PC-9 (cell line): ENCODE data around the gene EP300. TPM values are rescaled to one million over a fixed set of nuclear protein-coding genes. Genes with fewer than 3 reads are reported as not detected.

Source experiments
- BruUV-seq: library from RNA; stranded (reverse); fragments of 400-500 nt; replicated peaks from 2 replicates; lab custom pipeline; 2021; lab: Mats Ljungman, UMichigan
- CTCF ChIA-PET: fragments of 300-600 bp; sonication (Branson Sonifier 250); formaldehyde crosslinking; loops from one replicate; lab custom pipeline; 2022; ENCODE audit warnings: antibody characterized with exemption; lab: Charles Lee
- POLR2A ChIA-PET: fragments of 300-600 bp; sonication (Branson Sonifier 250); formaldehyde crosslinking; loops from one replicate; lab custom pipeline; 2022; ENCODE audit warnings: antibody characterized with exemption; ENCODE audit not compliant: unreplicated experiment; lab: Charles Lee
- DNase-seq, 2 experiments: peaks; one replicate each; pipeline versions ENCODE4 v3.0.0 to v3.0.0-alpha.2; 2015 to 2022; ENCODE audit warnings: mixed read lengths in 1 of 2
- H2AFZ ChIP-seq: fragments of 200-600 bp; sonication (generic); 2 replicates; pipeline ENCODE4 v1.8.1; 2017; ENCODE audit warnings: antibody characterized with exemption
- H3F3A ChIP-seq: fragments of 200-600 bp; sonication (generic); 2 replicates; pipeline ENCODE4 v1.8.1; 2017; ENCODE audit warnings: antibody characterized with exemption, mild to moderate bottlenecking, low read depth; ENCODE audit not compliant: insufficient read depth
- H3K27ac ChIP-seq: fragments of 200-600 bp; sonication (generic); 2 replicates; pipeline ENCODE4 v1.6.1; 2016; ENCODE audit warnings: mixed run types
- H3K27me3 ChIP-seq: fragments of 200-600 bp; sonication (generic); 2 replicates; pipeline ENCODE4 v1.6.1; 2016; ENCODE audit warnings: low read depth, mixed run types; ENCODE audit not compliant: insufficient read depth
- H3K36me3 ChIP-seq: fragments of 200-600 bp; sonication (generic); 2 replicates; pipeline ENCODE4 v1.6.1; 2016; ENCODE audit warnings: low read depth, mixed run types
- H3K4me1 ChIP-seq: fragments of 200-600 bp; sonication (generic); replicated peaks from 2 replicates; pipeline ENCODE4 v1.6.1; 2016; ENCODE audit warnings: mixed run types; ENCODE audit not compliant: insufficient read depth
- H3K4me2 ChIP-seq: fragments of 200-600 bp; sonication (generic); 2 replicates; pipeline ENCODE4 v1.6.1; 2017; ENCODE audit warnings: mixed run types
- H3K4me3 ChIP-seq: fragments of 200-600 bp; sonication (generic); 2 replicates; pipeline ENCODE4 v1.6.1; 2016; ENCODE audit warnings: mixed run types
- H3K79me2 ChIP-seq: fragments of 200-600 bp; sonication (generic); 2 replicates; pipeline ENCODE4 v1.6.1; 2017; ENCODE audit warnings: low read depth, mixed run types
- H3K9me2 ChIP-seq: fragments of 200-600 bp; sonication (generic); 2 replicates; pipeline ENCODE4 v1.8.1; 2017; ENCODE audit warnings: mild to moderate bottlenecking; ENCODE audit not compliant: insufficient read depth
- H3K9me3 ChIP-seq: fragments of 200-600 bp; sonication (generic); 2 replicates; pipeline ENCODE4 v1.8.1; 2016; ENCODE audit warnings: low read depth; ENCODE audit not compliant: insufficient read depth
- H4K20me1 ChIP-seq: fragments of 200-600 bp; sonication (generic); 2 replicates; pipeline ENCODE4 v1.8.1; 2017; ENCODE audit not compliant: insufficient read depth
- EZH2 ChIP-seq: fragments of 200-600 bp; sonication (generic); IDR thresholded peaks from 2 replicates; pipeline ENCODE4 v1.8.0; 2017; ENCODE audit warnings: antibody characterized with exemption, low read depth
- intact Hi-C: fragments of 100-400 bp; cut with micrococcal nuclease; formaldehyde crosslinking; loops from one replicate; pipeline ENCODE4 v1.10.0; 2022; ENCODE audit not compliant: unreplicated experiment
- total RNA-seq: library from RNA; stranded (reverse); gene quantifications from 2 replicates; pipeline ENCODE4 v1.2.3, GENCODE V29; 2021
- TF ChIP-seq, protein P1 (sequence below): fragments of 200-600 bp; sonication (generic); conservative IDR thresholded peaks from 2 replicates; pipeline ENCODE4 v1.6.1; 2017; ENCODE audit warnings: mixed run types, antibody characterized with exemption, mild to moderate bottlenecking, moderate library complexity

Gene EP300
- total RNA-seq, 1 experiment from 2014 or later, result 64.3 TPM

DNA sequence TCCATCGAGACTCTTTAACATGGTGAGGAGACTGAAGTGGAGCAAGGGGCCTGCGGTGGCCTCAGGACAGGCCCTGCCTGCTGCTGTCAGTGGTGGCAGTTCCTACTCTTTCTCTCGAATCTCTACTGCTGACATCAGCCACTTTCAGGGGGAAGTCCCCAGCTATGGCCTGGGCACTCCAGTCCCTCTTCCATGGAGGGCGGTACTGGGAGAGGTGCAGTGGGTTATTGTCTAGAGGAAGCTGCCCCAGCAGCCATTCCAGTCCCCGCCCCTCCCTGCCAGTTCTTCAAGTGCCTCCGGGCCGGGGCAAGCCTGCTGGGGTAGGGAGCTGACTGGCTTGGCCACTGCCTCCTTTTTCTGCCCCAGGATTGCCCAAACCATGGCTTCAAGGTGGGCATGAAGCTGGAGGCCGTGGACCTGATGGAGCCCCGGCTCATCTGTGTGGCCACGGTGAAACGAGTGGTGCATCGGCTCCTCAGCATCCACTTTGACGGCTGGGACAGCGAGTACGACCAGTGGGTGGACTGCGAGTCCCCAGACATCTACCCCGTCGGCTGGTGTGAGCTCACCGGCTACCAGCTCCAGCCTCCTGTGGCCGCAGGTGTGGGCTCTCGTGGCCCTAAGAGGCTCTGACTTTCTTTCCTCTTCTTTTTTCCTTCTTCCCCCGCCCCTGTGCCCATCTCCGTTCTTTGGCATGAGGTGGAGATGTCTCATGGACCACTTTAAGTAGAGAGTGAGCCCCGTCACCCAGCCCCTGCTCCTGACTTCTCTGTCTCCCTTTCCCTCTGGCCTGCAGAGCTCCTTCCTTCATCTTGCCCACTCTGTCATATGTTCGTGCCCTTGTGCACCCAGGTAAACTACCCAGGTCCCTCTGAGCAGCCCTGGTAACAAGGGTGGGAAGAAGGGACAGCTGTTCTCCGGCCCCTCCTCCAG lies 134.6 kb downstream of the EP300 start:
- intact Hi-C loops, result no loop called here
- no peak for DNase-seq
- Histone ChIP-seq H2AFZ (no peak overlapping the region), H3K27ac (no peak overlapping the region), H3K79me2 (no peaks in the 10 kb centered on the region), H3K4me3 (no peak overlapping the region), H3K9me3 (no peaks in the 10 kb centered on the region), H3K36me3 (0 out of 2 replicates have a peak, but pooled peaks cover 6% of the 10 kb centered on the region), H3K4me2 (no peak overlapping the region), H3F3A (no peaks in the 10 kb centered on the region), H4K20me1 (0 out of 2 replicates have a peak, but pooled peaks cover 4% of the 10 kb centered on the region), H3K4me1 (peaks cover 4% of the 10 kb centered on the region; the same call in 1 of the 2 replicates), H3K27me3 (no peaks in the 10 kb centered on the region), H3K9me2 (no peaks in the 10 kb centered on the region)
- CTCF ChIA-PET, result interaction anchor here (0.6 kb wide), 1 partner anchor 317 kb away, joined by 3 read pairs; the partner anchor contains the start of gene POLR3H
- POLR2A ChIA-PET, result interaction anchor here (0.5 to 0.6 kb wide), 2 partner anchors 304 to 347 kb away, joined by 3 to 4 read pairs; no protein-coding TSS in a partner anchor
- no TSS peak for BruUV-seq
- TF ChIP-seq, protein P1, sequence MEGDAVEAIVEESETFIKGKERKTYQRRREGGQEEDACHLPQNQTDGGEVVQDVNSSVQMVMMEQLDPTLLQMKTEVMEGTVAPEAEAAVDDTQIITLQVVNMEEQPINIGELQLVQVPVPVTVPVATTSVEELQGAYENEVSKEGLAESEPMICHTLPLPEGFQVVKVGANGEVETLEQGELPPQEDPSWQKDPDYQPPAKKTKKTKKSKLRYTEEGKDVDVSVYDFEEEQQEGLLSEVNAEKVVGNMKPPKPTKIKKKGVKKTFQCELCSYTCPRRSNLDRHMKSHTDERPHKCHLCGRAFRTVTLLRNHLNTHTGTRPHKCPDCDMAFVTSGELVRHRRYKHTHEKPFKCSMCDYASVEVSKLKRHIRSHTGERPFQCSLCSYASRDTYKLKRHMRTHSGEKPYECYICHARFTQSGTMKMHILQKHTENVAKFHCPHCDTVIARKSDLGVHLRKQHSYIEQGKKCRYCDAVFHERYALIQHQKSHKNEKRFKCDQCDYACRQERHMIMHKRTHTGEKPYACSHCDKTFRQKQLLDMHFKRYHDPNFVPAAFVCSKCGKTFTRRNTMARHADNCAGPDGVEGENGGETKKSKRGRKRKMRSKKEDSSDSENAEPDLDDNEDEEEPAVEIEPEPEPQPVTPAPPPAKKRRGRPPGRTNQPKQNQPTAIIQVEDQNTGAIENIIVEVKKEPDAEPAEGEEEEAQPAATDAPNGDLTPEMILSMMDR, result no peak
- no peak for TF ChIP-seq EZH2

DNA sequence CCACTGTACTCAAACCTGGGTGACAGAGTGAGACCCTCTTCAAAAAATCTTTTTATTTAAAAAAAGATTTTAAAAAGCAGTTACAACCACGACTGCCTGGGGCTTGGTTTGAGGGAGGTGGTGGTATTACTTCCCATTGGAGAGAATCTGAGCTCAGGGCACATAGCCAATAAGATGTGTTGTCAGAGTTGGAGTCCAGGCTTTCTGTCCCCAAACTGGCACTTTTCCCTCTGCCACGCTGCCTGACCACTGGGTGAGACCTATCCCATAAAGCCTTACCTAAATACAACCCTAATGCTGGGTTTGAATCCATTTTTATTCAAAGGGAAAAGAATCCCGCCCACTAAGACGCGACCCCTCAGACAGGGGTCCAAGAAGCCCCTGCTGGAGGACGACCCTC lies 136.8 kb downstream of the EP300 start:
- H4K20me1 ChIP-seq, result 0 out of 2 replicates have a peak, but pooled peaks cover 4% of the 10 kb centered on the region
- TF ChIP-seq, protein P1, result no peak
- TF ChIP-seq EZH2, result no peak
- no TSS peak for BruUV-seq
- intact Hi-C loops, result no loop called here
- H3K79me2 ChIP-seq, result no peaks in the 10 kb centered on the region
- no peaks in the 10 kb centered on the region for H3K27me3 ChIP-seq
- no peak overlapping the region for H3K4me3 ChIP-seq
- H3K4me1 ChIP-seq, result no peaks in the 10 kb centered on the region
- ChIA-PET POLR2A (no interaction called here), CTCF (no interaction called here)
- H3K36me3 ChIP-seq, result no peaks in the 10 kb centered on the region
- no peaks in the 10 kb centered on the region for H3F3A ChIP-seq
- no peaks in the 10 kb centered on the region for H3K9me3 ChIP-seq
- DNase-seq, result no peak
- no peak overlapping the region for H3K27ac ChIP-seq
- H3K9me2 ChIP-seq, result no peaks in the 10 kb centered on the region
- H2AFZ ChIP-seq, result no peak overlapping the region
- H3K4me2 ChIP-seq, result no peak overlapping the region

Other genes starting within 250 kb of the EP300 start
- gene ST13, start 236.0 kb upstream of the EP300 start, total RNA-seq, result 285 and 303 TPM in 2 replicates
- 34.3 and 42.7 TPM in 2 replicates for gene XPNPEP3, start 235.4 kb upstream of the EP300 start, total RNA-seq
- not detected in 2 replicates for gene DNAJB7, start 230.5 kb upstream of the EP300 start, total RNA-seq
- 52.9 and 53.3 TPM in 2 replicates for gene RBX1, start 141.2 kb upstream of the EP300 start, total RNA-seq
- 21.2 and 22.3 TPM in 2 replicates for gene L3MBTL2, start 112.7 kb downstream of the EP300 start, total RNA-seq
- 0.63 and 0.74 TPM in 2 replicates for gene CHADL, start 148.3 kb downstream of the EP300 start, total RNA-seq
- gene RANGAP1, start 193.6 kb downstream of the EP300 start, total RNA-seq, result 142 and 160 TPM in 2 replicates
- gene ZC3H7B, start 208.9 kb downstream of the EP300 start, total RNA-seq, result 54.5 and 62.7 TPM in 2 replicates